Fibroblast of upper back skin (primary cell): ENCODE measurements around the gene CDKL5.

ENCODE experiments used
- DNase-seq: peaks from one replicate; pipeline ENCODE4 v3.0.0-alpha.2; 2013

The CDKL5 gene

GRCh38 chrX:18702362-18703195, 277.2 kb downstream of the CDKL5 start:
- no peak for DNase-seq
